Measurements from ENCODE around the gene DHX16. TPM values are rescaled to one million over a fixed set of nuclear protein-coding genes. Genes with fewer than 3 reads are reported as not detected.
A peak's percentile ranks its signal among the peaks of the same experiment; 100 is the strongest.

DHX16 gene
- total RNA-seq, 1 donor from 2014 or later: 52.0 TPM

GRCh38 chr6:30643656-30644055 is 29.1 kb downstream of the DHX16 start:
- DNase-seq (ENCODE audit: low read depth): no peak
- H3K4me3 ChIP-seq (ENCODE audit: low read depth, low read length): no peak overlapping the region
- TF ChIP-seq CTCF (conservative IDR thresholded peaks at IDR 0.05; ENCODE audit: low read depth, low read length): no peak

DNA sequence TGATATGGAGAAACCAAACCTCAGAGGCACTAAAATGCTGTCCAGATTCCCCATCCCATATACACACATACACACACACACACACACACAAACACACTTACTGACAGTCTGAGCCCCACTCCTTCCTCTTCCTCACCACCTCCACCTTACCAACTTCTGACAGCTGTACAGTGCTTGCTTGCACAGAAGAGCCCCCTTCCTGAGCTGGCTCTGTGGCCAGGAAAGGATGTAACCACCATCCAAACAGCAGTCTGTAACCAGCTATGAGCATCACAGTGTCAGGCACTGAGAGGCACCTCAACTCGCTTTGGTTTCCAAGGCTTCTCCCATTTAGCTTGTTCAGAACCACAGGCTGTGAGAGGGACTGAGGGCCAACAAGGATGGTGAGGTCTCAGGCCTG is 31.8 kb downstream of the DHX16 start:
- H3K4me3 ChIP-seq (ENCODE audit: low read depth, low read length): no peak overlapping the region
- TF ChIP-seq CTCF (conservative IDR thresholded peaks at IDR 0.05; ENCODE audit: low read depth, low read length): no peak
- no peak for DNase-seq (ENCODE audit: low read depth)

GRCh38 chr6:30640481-30640880 is 32.3 kb downstream of the DHX16 start:
- no peak for TF ChIP-seq CTCF (conservative IDR thresholded peaks at IDR 0.05; ENCODE audit: low read depth, low read length)
- DNase-seq (ENCODE audit: low read depth): no peak
- H3K4me3 ChIP-seq (ENCODE audit: low read depth, low read length): no peak overlapping the region

GRCh38 chr6:30635834-30636233 is 37.0 kb downstream of the DHX16 start:
- no peak for DNase-seq (ENCODE audit: low read depth)
- no peak overlapping the region for H3K4me3 ChIP-seq (ENCODE audit: low read depth, low read length)
- TF ChIP-seq CTCF (conservative IDR thresholded peaks at IDR 0.05; ENCODE audit: low read depth, low read length): no peak

- peak; percentile 50 for TF ChIP-seq CTCF (conservative IDR thresholded peaks at IDR 0.05; ENCODE audit: low read depth, low read length)
- DNase-seq (ENCODE audit: low read depth): no peak
- peak within 1 kb of the TSS; percentile 89 for H3K4me3 ChIP-seq (ENCODE audit: low read depth, low read length)
Observed at GRCh38 chr6:30626484-30627366, 46.1 kb downstream of the DHX16 start, which contains the start of gene ATAT1. Gene ATAT1 (plus strand): TSS chr6:30626874.

- DNase-seq (ENCODE audit: low read depth): no peak
- no peak overlapping the region for H3K4me3 ChIP-seq (ENCODE audit: low read depth, low read length)
- no peak for TF ChIP-seq CTCF (conservative IDR thresholded peaks at IDR 0.05; ENCODE audit: low read depth, low read length)
Observed at GRCh38 chr6:30625511-30625910, 47.3 kb downstream of the DHX16 start.

DNA sequence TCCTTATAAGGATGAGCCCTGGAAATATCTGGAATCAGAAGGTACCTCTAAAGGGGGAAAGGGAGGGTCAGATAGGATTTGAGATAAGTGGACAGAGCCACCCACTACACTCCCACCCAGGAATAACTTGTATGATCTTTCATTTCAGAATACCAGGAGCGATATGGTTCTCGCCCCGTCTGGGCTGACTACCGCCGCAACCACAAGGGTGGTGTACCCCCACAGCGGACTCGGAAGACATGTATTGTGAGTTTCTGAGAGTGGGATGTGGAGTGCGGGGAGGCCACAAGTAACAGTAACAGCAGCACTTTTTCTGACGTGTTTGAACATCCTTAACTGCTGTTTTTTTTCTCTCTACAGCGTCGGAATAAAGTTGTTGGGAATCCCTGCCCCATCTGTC is 53.2 kb downstream of the DHX16 start:
- H3K4me3 ChIP-seq (ENCODE audit: low read depth, low read length): no peak overlapping the region
- DNase-seq (ENCODE audit: low read depth): no peak
- no peak for TF ChIP-seq CTCF (conservative IDR thresholded peaks at IDR 0.05; ENCODE audit: low read depth, low read length)
